CD1c-positive myeloid dendritic cell (primary cell): ENCODE data around the gene RTP5.

ENCODE experiments used
- DNase-seq: peaks from one replicate; pipeline ENCODE4 v3.0.0-alpha.2; 2016; ENCODE audit errors: extremely low spot score

The RTP5 gene

GRCh38 chr2:241843321-241844065 is 26.0 kb upstream of the RTP5 start:
- DNase-seq = no peak

DNA sequence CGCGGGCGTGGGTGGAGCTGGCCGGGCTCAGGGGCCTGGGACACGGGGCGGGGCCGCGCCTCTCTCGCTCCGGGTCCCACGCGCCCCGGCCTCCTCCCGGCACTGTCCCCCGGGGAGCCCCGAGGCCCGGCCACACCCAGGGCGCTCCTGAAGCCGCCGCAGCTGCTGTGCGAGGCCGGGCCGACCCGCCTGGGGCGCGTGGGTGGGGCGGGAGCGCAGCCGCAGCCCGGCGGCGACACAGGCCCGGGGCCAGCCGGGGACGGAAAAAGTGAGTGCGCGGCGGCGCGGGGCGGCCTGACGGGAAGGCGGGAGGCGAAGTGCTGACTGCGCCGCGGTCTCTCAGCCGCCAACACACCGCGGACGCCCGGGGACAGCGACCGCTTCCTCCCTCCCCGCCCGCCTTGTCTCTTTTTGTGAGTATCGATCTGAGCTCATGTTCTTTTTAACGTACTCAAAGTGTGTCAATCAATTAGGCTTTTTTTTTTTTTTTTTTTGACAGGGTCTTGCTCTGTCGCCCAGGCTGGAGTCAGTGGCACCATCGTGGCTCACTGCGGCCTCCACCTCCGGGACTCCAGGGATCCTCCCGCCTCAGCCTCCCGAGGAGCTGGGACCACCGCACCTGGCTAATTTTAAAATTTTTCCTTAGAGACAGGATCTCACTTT is 25.3 kb upstream of the RTP5 start:
- peak; percentile 91 for DNase-seq

- no peak for DNase-seq
These were observed 24.5 kb upstream of the RTP5 start for GRCh38 chr2:241844831-241845578.

DNA sequence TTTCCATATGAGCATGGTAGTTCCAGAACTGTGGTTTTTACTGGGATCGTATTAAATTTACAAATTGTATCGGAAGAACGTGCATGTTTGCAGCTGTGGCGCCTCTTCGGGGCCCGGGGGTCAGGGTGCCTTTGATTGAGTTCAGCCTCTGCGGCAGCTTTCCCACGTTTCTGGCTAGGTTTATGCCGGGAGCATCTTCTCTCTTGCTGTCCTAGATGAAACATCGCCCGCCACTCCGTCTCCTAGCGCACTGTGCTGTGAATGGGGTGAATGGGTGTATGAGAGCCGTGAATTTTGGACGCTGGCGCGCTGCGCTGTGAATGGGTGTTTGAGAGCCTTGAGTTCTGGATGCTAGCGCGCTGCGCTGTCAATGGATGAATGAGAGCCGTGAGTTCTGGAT is 23.1 kb upstream of the RTP5 start:
- DNase-seq = no peak

- no peak for DNase-seq
These were observed 20.5 kb upstream of the RTP5 start for GRCh38 chr2:241848761-241849615.

DNA sequence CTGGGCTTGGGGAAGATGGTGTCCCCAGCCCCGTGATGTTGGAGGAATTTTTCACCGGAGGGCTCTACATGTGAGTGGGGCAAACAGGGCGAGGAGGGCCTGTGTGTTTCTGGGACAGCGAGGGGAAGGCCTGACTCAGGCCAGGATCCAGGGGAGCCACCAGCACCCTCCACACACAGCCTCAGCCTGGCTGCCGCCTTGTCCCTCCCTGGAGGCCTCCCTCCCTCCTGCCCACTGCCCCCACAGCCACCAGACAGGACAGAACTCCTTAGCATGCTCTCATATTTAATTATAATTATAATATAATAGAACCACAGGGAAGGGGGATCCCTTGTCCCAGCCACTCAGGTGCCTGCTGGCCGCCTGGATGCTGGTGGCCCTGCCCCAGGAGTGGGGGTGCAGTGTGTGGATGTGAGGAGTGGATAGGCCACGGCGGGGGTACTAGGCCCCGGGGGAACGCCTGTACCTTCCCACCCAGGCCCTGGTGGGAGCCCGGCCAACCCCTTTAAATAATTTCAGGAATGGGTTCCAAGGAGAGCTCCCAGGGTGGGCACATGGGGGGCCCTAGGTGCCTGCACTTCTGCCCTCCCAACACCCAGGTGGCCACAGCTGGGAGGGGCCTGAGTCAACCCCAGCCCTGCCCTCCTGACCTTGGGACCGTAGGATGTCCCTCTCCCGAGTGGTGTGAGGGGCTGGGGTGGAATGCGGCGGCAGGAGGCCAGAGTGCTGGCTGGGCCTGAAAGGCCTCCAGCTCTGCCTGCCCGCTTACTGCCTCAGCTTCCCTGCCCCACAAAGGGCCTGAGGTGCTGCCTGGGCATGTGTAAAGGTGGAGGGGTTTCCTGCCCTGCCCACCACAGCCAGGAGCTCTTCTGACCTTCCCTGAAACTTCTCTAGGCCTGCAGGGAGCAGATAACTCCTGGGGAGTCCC is 19.6 kb upstream of the RTP5 start:
- no peak for DNase-seq

DNA sequence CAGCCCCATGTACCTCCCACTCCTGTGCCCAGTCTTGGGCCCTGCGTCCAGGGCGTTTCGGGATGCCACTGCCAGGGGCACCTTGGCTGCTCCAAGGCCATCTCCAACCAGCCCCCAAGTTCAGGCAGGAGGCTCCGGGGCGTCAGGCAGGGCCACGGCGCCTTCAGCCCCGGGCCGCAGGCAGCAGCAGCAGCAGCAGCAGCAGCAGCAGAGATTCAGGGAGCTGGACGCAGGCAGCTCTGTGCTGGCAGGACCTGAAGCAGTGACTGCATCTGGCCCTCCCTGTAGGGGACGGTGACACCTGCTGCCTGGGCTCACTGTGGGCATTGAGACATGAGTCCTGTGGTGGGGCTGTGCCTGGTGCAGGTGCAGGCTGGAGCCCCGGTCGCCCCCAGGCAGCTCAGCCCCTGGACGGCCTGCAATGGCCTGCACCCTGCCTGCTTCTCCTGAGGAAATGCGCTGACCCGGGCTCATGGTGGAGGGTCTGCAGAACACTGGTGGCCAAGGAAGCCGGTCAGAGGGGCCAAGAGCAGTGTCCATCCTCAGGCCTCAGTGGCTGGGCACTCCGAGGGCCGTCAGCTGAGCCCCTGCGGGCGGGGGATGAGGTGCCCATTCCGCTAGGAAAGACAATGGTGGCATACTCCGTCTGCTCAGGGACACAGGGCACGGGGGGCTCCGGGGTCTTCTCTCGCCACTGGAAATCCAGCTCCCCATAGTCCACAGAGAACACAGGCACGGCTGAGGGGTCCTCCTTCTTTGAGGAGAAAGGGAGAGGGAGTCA is 18.8 kb upstream of the RTP5 start:
- no peak for DNase-seq

GRCh38 chr2:241851325-241852115 is 18.0 kb upstream of the RTP5 start:
- DNase-seq = no peak

GRCh38 chr2:241852116-241852980 is 17.2 kb upstream of the RTP5 start:
- DNase-seq = no peak

DNA sequence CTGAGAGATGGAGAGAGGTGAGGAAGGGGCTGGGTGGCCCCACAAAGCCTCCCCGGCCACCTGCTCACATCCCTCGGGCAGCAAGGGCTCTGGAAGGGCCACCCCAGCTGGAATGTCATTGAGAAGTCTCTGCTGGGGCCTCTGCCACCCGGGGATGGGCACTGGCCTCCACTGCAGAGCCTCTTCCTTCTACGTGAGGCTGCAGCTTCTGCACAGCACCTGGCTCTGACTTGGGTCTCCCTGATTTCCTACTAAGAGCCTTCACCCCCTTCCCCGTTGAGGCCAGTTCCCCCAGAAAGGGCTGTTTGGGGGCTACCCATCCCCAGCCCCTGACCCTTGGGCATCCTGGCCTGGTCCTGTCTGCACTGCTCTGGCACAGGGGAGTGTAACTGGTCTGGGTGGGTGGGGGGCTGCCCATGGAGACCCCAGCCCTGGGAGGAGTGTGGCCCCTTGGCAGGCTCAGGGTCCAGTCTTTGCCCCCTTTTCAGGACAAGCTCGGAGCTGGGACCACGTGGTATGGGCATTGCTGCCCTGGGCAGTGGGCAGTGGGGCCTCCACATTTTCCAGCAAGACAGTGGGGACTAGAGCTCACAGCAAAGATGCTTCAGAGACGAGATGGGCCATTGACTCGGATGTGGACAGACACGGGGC is 16.4 kb upstream of the RTP5 start:
- DNase-seq = no peak

DNA sequence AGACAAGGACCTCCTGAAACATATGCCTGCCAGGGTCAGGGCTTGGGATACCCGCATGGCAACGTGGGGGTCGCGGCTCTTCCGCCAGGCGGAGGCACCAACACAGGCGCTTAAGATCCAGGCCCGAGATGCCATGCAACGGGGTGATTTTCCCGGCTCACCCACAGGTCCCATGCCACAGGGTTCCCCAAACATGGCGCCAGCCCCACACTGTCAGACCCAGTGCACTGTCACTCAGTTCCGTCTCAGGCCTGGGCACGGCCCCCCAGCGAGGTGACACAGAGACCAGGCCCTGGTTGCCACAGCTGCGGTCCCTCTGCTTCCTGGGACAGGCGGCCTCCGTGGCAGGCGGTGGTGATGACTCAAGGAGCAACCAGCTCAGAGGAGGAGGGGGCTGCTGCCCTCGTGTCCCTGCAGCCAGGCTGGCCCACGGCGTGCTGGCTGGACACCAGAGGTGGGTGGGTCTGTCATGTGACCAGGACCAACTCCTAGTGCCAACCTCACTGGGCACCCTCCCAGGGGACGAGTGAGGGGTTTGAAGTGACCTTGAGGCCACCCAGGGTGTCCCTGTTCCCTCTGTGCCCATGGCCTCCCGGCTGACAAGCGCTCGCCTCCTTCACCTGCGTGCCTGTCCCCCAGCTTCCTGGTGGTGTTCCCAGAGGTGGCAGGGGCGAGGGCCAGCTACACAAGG is 15.7 kb upstream of the RTP5 start:
- DNase-seq = peak; percentile 63

DNA sequence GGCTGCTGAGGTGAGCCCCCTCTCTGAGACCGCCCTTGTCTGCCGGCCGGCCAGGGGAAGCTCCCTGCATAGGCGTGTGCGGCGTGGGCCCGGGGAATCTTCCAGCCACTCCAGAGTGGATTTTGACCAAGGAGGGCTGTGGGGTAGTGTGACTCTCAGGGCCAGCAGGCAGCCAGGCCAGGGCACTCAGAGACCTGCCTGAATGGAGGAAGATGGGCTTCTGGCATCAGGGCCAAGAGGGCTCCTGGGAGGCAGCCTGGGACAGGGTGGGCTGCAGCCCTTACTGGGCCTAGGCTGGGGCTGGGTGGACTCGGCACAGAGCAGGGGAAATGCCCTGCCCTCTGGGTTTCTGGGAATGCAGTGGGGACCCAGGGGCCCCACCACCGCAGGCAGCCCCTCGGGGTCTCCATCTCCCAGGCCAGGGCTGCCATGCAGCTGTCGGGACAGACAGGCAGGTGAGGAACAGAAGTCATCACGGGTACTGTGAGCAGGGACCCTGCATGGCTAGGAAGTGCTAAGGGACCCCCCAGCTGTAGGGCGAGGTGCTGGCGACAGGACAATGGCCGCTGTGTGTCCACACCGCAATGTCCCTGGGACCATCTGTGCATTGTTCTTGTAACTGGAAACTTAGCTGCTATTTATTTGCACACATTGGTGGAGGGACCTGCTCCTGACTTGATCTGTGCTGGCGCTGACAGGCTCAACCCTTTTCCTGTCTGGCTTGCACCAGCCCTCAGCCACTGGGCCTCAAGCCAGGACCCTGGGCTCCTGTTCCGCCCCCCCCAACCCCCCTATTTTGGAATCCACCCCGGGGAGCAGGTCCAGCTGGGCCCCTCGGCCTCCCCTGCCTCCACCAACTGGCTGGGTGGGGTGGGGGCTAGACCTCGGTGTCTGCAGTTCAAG is 14.9 kb upstream of the RTP5 start:
- no peak for DNase-seq

GRCh38 chr2:241855245-241855887 is 14.2 kb upstream of the RTP5 start:
- DNase-seq = no peak

DNA sequence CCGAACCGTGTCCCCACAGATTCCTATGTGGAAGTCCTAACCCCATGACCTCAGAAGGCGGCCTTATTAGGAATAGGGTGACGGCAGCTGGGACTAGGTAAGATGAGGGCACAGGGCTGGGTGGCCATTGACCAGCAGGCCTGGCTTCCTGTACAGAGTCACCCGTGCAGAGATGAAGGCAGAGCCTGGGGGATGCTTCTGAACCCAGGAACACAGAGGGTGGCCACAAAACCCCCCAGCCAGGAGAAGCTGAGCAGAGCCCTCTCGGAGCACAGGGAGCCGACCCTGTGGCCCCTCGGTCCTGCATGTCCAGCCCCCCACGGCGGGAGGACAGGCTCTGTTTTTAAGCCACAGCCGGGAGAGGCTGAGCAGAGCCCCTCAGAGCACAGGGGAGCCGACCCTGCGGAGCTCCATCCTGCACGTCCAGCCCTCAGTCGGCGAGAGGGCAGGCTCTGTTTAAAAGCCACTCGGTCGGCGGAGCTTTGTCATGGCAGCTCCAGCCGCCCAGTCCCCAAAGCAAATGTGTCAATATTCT is 13.6 kb upstream of the RTP5 start:
- DNase-seq = no peak

DNA sequence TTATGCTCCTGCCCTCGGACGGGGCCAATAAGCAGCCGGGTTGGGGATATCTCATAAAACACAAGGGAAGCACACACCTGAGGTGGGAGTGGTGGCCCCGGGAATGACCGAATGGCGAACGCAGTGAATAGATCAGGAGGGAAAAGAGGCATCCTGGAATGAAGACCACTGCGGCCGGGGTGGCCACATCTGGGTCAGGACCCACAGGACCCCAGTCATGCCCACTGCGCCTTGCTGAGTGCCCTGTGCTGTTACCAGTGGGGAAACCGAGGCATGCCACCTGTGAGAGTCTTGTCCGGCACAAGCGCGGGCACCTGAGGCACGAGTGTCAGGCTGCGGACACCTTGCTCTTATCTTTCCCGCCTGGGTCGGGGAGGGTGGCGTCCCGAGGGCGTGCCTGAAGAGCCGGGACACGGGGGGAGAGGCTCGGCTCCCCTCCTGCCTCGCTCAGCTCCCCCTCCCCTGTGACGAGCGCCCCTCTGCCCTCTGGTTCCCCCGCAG is 12.4 kb upstream of the RTP5 start:
- DNase-seq = no peak
